Keratinocyte (primary cell): ENCODE measurements around the gene SPPL3. TPM values are rescaled to one million over a fixed set of nuclear protein-coding genes. Genes with fewer than 3 reads are reported as not detected.

Experiments
- DNase-seq: peaks from one replicate; pipeline ENCODE4 v3.0.0-alpha.2; 2011; ENCODE audit warnings: low read depth, missing footprints, low spot score
- FAIRE-seq: peaks from 2 replicates; lab custom pipeline; 2011; peaks lifted over from hg19 to GRCh38; lab: Jason Lieb, UNC
- H2AFZ ChIP-seq: 2 replicates; pipeline ENCODE4 v1.6.0; 2012; ENCODE audit warnings: low read length, control low read depth, inconsistent platforms; ENCODE audit not compliant: control insufficient read depth
- H3K27ac ChIP-seq: 2 replicates; pipeline ENCODE4 v1.5.1; 2011; ENCODE audit warnings: low read length; ENCODE audit not compliant: control insufficient read depth, insufficient read depth
- H3K27me3 ChIP-seq: 3 replicates; pipeline ENCODE4 v1.6.0; 2011; ENCODE audit warnings: low read length; ENCODE audit not compliant: control insufficient read depth, insufficient read depth; ENCODE audit errors: extremely low read depth
- H3K36me3 ChIP-seq, 2 experiments: 2 replicates in 1 of 2; 3 replicates in 1 of 2; pipeline ENCODE4 v1.5.1; 2011; ENCODE audit warnings: low read length in 2 of 2, mild to moderate bottlenecking in 1 of 2; ENCODE audit not compliant: control insufficient read depth in 2 of 2, insufficient read depth in 2 of 2; ENCODE audit errors: extremely low read depth in 1 of 2
- H3K4me1 ChIP-seq: 3 replicates; pipeline ENCODE4 v1.5.1; 2011; ENCODE audit warnings: low read length; ENCODE audit not compliant: control insufficient read depth, insufficient read depth; ENCODE audit errors: extremely low read depth
- H3K4me2 ChIP-seq: 3 replicates; pipeline ENCODE4 v1.6.0; 2011; ENCODE audit warnings: low read depth, low read length; ENCODE audit not compliant: control insufficient read depth, insufficient read depth; ENCODE audit errors: extremely low read depth
- H3K4me3 ChIP-seq, 3 experiments: fragments of 200-600 bp in 1 of 3; sonication (generic) in 1 of 3; 2 replicates in 2 of 3; 3 replicates in 1 of 3; pipeline ENCODE4 v1.5.1; 2011 to 2016; ENCODE audit warnings: low read length in 3 of 3, mild to moderate bottlenecking in 3 of 3, control low read depth in 2 of 3, inconsistent platforms in 1 of 3, low read depth in 1 of 3, mixed read lengths in 1 of 3, mixed run types in 1 of 3, moderate library complexity in 1 of 3; ENCODE audit not compliant: control insufficient read depth in 2 of 3, insufficient read depth in 2 of 3; ENCODE audit errors: extremely low read depth in 1 of 3
- H3K79me2 ChIP-seq: 2 replicates; pipeline ENCODE4 v1.6.0; 2012; ENCODE audit warnings: low read length; ENCODE audit not compliant: control insufficient read depth, insufficient read depth
- H3K9ac ChIP-seq: 3 replicates; pipeline ENCODE4 v1.6.0; 2011; ENCODE audit warnings: low read length; ENCODE audit not compliant: control insufficient read depth, insufficient read depth; ENCODE audit errors: extremely low read depth
- H3K9me1 ChIP-seq: 3 replicates; pipeline ENCODE4 v1.6.0; 2011; ENCODE audit warnings: low read length; ENCODE audit not compliant: control insufficient read depth, insufficient read depth; ENCODE audit errors: extremely low read depth
- H3K9me3 ChIP-seq: 2 replicates; pipeline ENCODE4 v1.5.1; 2012; ENCODE audit warnings: low read depth, low read length; ENCODE audit not compliant: control insufficient read depth
- H4K20me1 ChIP-seq: 3 replicates; pipeline ENCODE4 v1.6.0; 2011; ENCODE audit warnings: low read length; ENCODE audit not compliant: control insufficient read depth, insufficient read depth; ENCODE audit errors: extremely low read depth
- CTCF ChIP-seq, 3 experiments: IDR thresholded peaks in 1 of 3; conservative IDR thresholded peaks in 1 of 3; optimal IDR thresholded peaks in 1 of 3; 2 replicates in 2 of 3; 3 replicates in 1 of 3; pipeline versions ENCODE3 to v1.5.1; 2011; ENCODE audit warnings: low read length in 3 of 3, mild to moderate bottlenecking in 3 of 3, moderate library complexity in 2 of 3, control low read depth in 1 of 3, inconsistent platforms in 1 of 3; ENCODE audit not compliant: insufficient read depth in 2 of 3; ENCODE audit errors: extremely low read depth in 1 of 3
- EZH2 ChIP-seq: IDR thresholded peaks from one replicate; pipeline ENCODE4 v1.6.1; 2012; ENCODE audit warnings: inconsistent platforms, mild to moderate bottlenecking, low read length, moderate library complexity
- dilution Hi-C: fragments of 300-500 bp; cut with MboI; formaldehyde crosslinking; loops from one replicate; pipeline ENCODE4 v1.7.0; 2020; ENCODE audit warnings: low sequenced_read_pairs; ENCODE audit not compliant: extremely low pct_ligation_motif_present
- polyA plus RNA-seq, 5 experiments: library from polyadenylated mRNA; depleted of rRNA in 3 of 5; stranded (reverse) in 3 of 5; stranded (forward) in 1 of 5; unstranded in 1 of 5; fragments of >200 nt; gene quantifications; 1 replicate in 1 of 5; 2 replicates in 3 of 5; 3 replicates in 1 of 5; pipeline versions ENCODE4 v1.2.1 to v1.2.3, GENCODE V29; 2011 to 2012; ENCODE audit warnings: missing spikeins in 2 of 5, low read depth in 1 of 5, low replicate concordance in 1 of 5

SPPL3 gene
- polyA plus RNA-seq, 1 donor (not counting 4 experiments of a cell fraction or from before 2014, with no cell fraction given): 28.3 TPM

- H4K20me1 ChIP-seq: no peaks in the 10 kb centered on the region
- H3K27ac ChIP-seq: no peak overlapping the region
- H3K79me2 ChIP-seq: no peaks in the 10 kb centered on the region
- no peak overlapping the region for H3K4me3 ChIP-seq
- DNase-seq (no peak), FAIRE-seq (no peak)
- H3K4me2 ChIP-seq: no peak overlapping the region
- dilution Hi-C loops: no loop called here
- no peaks in the 10 kb centered on the region for H3K4me1 ChIP-seq
- H2AFZ ChIP-seq: no peak overlapping the region
- H3K36me3 ChIP-seq: no peaks in the 10 kb centered on the region
- TF ChIP-seq EZH2: no peak
- no peak for TF ChIP-seq CTCF (optimal IDR thresholded peaks at IDR 0.05 in 1 of 3, IDR thresholded peaks at IDR 0.05 in 1 of 3, conservative IDR thresholded peaks at IDR 0.05 in 1 of 3; ENCODE audit: extremely low read depth in 1 of 3, insufficient read depth in 2 of 3, low read length in 3 of 3)
- no peak overlapping the region for H3K9ac ChIP-seq
- no peaks in the 10 kb centered on the region for H3K9me1 ChIP-seq
- H3K27me3 ChIP-seq: no peaks in the 10 kb centered on the region
- no peaks in the 10 kb centered on the region for H3K9me3 ChIP-seq
These were observed 154.9 kb downstream of the SPPL3 start for GRCh38 chr12:120749256-120749655.

GRCh38 chr12:120748242-120748641 is 155.9 kb downstream of the SPPL3 start:
- H3K27me3 ChIP-seq: no peaks in the 10 kb centered on the region

More at GRCh38 chr12:120748242-120748641, 155.9 kb downstream of the SPPL3 start:
- no peak overlapping the region for H3K4me2 ChIP-seq
- no peak for FAIRE-seq
- H3K27ac ChIP-seq: no peak overlapping the region
- H3K9me1 ChIP-seq: no peaks in the 10 kb centered on the region
- H4K20me1 ChIP-seq: no peaks in the 10 kb centered on the region
- DNase-seq: no peak
- H3K9me3 ChIP-seq: no peaks in the 10 kb centered on the region
- H3K9ac ChIP-seq: no peak overlapping the region
- no peaks in the 10 kb centered on the region for H3K79me2 ChIP-seq
- TF ChIP-seq EZH2 (no peak), CTCF (optimal IDR thresholded peaks at IDR 0.05 in 1 of 3, IDR thresholded peaks at IDR 0.05 in 1 of 3, conservative IDR thresholded peaks at IDR 0.05 in 1 of 3; ENCODE audit: extremely low read depth in 1 of 3, insufficient read depth in 2 of 3, low read length in 3 of 3) (no peak)
- no peak overlapping the region for H2AFZ ChIP-seq
- no peaks in the 10 kb centered on the region for H3K4me1 ChIP-seq
- no peak overlapping the region for H3K4me3 ChIP-seq
- H3K36me3 ChIP-seq: no peaks in the 10 kb centered on the region
- dilution Hi-C loops: no loop called here
